A549 (cell line): ENCODE results near the gene LILRB2. TPM values are rescaled to one million over a fixed set of nuclear protein-coding genes. Genes with fewer than 3 reads are reported as not detected.
A peak's percentile ranks its signal among the peaks of the same experiment; 100 is the strongest.

ENCODE experiments used
- ATAC-seq, 2 experiments: fragments of 200-7000 bp in 1 of 2; fragments of >200 bp in 1 of 2; cut with Nextera tagmentation in 1 of 2; cut with Tn5 transposase in 1 of 2; 3 replicates each; pipeline versions ENCODE4 v1.8.0 to v1.9.1; 2018 to 2020; ENCODE audit warnings: mild to moderate bottlenecking in 1 of 2, moderate library complexity in 1 of 2
- CTCF ChIA-PET: fragments of 300-600 bp; sonication (Branson Sonifier 250); formaldehyde crosslinking; extraction: SDS; loops from one replicate; lab custom pipeline; 2021; ENCODE audit warnings: antibody characterized with exemption, inconsistent platforms; lab: Yijun Ruan, JAX
- POLR2A ChIA-PET: fragments of 350-600 bp; formaldehyde crosslinking; extraction: SDS; loops from one replicate; lab custom pipeline; 2021; ENCODE audit warnings: antibody characterized with exemption, inconsistent platforms; lab: Yijun Ruan, JAX
- DNase-seq, 2 experiments: peaks; one replicate each; pipeline versions ENCODE4 v3.0.0 to v3.0.0-alpha.2; 2011 to 2016; ENCODE audit warnings: low read depth in 1 of 2, low spot score in 1 of 2
- FAIRE-seq: peaks from 2 replicates; lab custom pipeline; 2011; peaks lifted over from hg19 to GRCh38; lab: Jason Lieb, UNC
- H3K27ac ChIP-seq, 2 experiments: fragments of >200 bp; sonication (Bioruptor Twin); formaldehyde crosslinking; 3 replicates each; pipeline ENCODE4 v1.5.1; 2016 to 2017
- H3K4me1 ChIP-seq: fragments of >200 bp; sonication (Bioruptor Twin); formaldehyde crosslinking; 3 replicates; pipeline ENCODE4 v1.6.1; 2016
- H3K4me2 ChIP-seq: fragments of >200 bp; sonication (Bioruptor Twin); formaldehyde crosslinking; 3 replicates; pipeline ENCODE4 v1.6.1; 2016
- H3K4me3 ChIP-seq: fragments of >200 bp; sonication (Bioruptor Twin); formaldehyde crosslinking; 3 replicates; pipeline ENCODE4 v1.5.1; 2016
- H3K9me3 ChIP-seq: fragments of >200 bp; sonication (Bioruptor Twin); formaldehyde crosslinking; 3 replicates; pipeline ENCODE4 v1.6.1; 2016
- BHLHE40 ChIP-seq: IDR thresholded peaks from 2 replicates; pipeline ENCODE4 v1.6.1; 2012; ENCODE audit warnings: low read depth, low read length, inconsistent platforms
- CBX2 ChIP-seq: fragments of 200-600 bp; sonication (generic); IDR thresholded peaks from 2 replicates; pipeline ENCODE4 v1.6.1; 2016; ENCODE audit warnings: low read depth, mild to moderate bottlenecking, borderline replicate concordance
- CHD2 ChIP-seq: fragments of 150-350 bp; IDR thresholded peaks from 2 replicates; pipeline ENCODE4 v1.6.1; 2014; ENCODE audit warnings: low read length; ENCODE audit not compliant: partially characterized antibody
- CHD4 ChIP-seq: fragments of 200-600 bp; sonication (generic); IDR thresholded peaks from 2 replicates; pipeline ENCODE4 v1.6.1; 2016; ENCODE audit warnings: antibody characterized with exemption, mild to moderate bottlenecking, borderline replicate concordance
- EHF ChIP-seq: fragments of 250-450 bp; sonication (Bioruptor Pico); IDR thresholded peaks from 2 replicates; pipeline ENCODE4 v1.5.0; 2020; ENCODE audit warnings: mild to moderate bottlenecking
- ELK1 ChIP-seq: fragments of 150-350 bp; IDR thresholded peaks from 2 replicates; pipeline ENCODE4 v1.6.1; 2014; ENCODE audit warnings: low read depth, mild to moderate bottlenecking, low read length
- FOSB ChIP-seq: fragments of 250-450 bp; sonication (Bioruptor Pico); IDR thresholded peaks from 2 replicates; pipeline ENCODE4 v1.5.0; 2020; ENCODE audit warnings: mild to moderate bottlenecking, moderate library complexity
- GATA3 ChIP-seq: IDR thresholded peaks from 2 replicates; pipeline ENCODE4 v1.6.1; 2012; ENCODE audit warnings: borderline replicate concordance
- HOXB5 ChIP-seq: fragments of 250-450 bp; sonication (Bioruptor Pico); IDR thresholded peaks from 2 replicates; pipeline ENCODE4 v1.5.0; 2020; ENCODE audit warnings: mild to moderate bottlenecking, moderate library complexity
- MAX ChIP-seq: IDR thresholded peaks from 2 replicates; pipeline ENCODE4 v1.6.1; 2012
- NFE2L2 ChIP-seq: fragments of 150-350 bp; conservative IDR thresholded peaks from 2 replicates; pipeline ENCODE4 v1.6.1; 2014; ENCODE audit warnings: low read length
- NPAS2 ChIP-seq: fragments of 250-450 bp; sonication (Bioruptor Pico); IDR thresholded peaks from 2 replicates; pipeline ENCODE4 v1.8.0; 2022; ENCODE audit warnings: mild to moderate bottlenecking, moderate library complexity, borderline replicate concordance
- NR3C1 ChIP-seq: fragments of >200 bp; sonication (Bioruptor Twin); formaldehyde crosslinking; IDR thresholded peaks from 3 replicates; pipeline ENCODE4 v1.6.1; 2017
- POLR2AphosphoS2 ChIP-seq: conservative IDR thresholded peaks from 2 replicates; pipeline ENCODE4 v1.6.1; 2012; ENCODE audit warnings: low read length, improper control_type of control experiment, inconsistent platforms
- REST ChIP-seq: fragments of 200-600 bp; sonication (generic); IDR thresholded peaks from 2 replicates; pipeline ENCODE4 v1.6.1; 2016; ENCODE audit warnings: antibody characterized with exemption, mild to moderate bottlenecking, moderate library complexity
- RFX5 ChIP-seq: fragments of 450-650 bp; IDR thresholded peaks from 2 replicates; pipeline ENCODE4 v1.7.1; 2014; ENCODE audit warnings: antibody characterized with exemption, mild to moderate bottlenecking, moderate library complexity
- TP53 ChIP-seq: fragments of 250-450 bp; sonication (Bioruptor Pico); IDR thresholded peaks from 2 replicates; pipeline ENCODE4 v1.5.0; 2021; ENCODE audit warnings: mild to moderate bottlenecking, moderate library complexity
- ZFP36 ChIP-seq: fragments of 450-650 bp; IDR thresholded peaks from 2 replicates; pipeline ENCODE4 v1.6.1; 2014; ENCODE audit warnings: borderline replicate concordance; ENCODE audit not compliant: partially characterized antibody
- ZNF302 ChIP-seq: fragments of 250-450 bp; sonication (Bioruptor Pico); IDR thresholded peaks from 2 replicates; pipeline ENCODE4 v1.9.0; 2021; ENCODE audit warnings: inconsistent platforms, mild to moderate bottlenecking, moderate library complexity
- WGBS: methylation state at CpG from one replicate; pipeline ENCODE4 v1.1.6; 2017; ENCODE audit errors: missing lambda C conversion rate; 5-methylcytosine and 5-hydroxymethylcytosine counted together
- polyA plus RNA-seq, 4 experiments: library from polyadenylated mRNA; depleted of rRNA in 3 of 4; stranded (reverse); fragments of >200 nt; fragmentation: RNase III in 1 of 4; extraction: RNeasy Plus Mini Kit Qiagen cat#74134 plus additional on column Dnase treatment in 1 of 4; gene quantifications; 2 replicates in 3 of 4; 3 replicates in 1 of 4; pipeline ENCODE4 v1.2.3, GENCODE V29; 2011 to 2017

Gene LILRB2
- polyA plus RNA-seq, 2 of the 4 experiments (the other 2 are of a cell fraction), result not detected

GRCh38 chr19:54257116-54257480 lies 23.8 kb downstream of the LILRB2 start, which contains the start of gene LILRB5 (continued):
- no peak for TF ChIP-seq CBX2
- TF ChIP-seq NR3C1, result no peak
- no peak for TF ChIP-seq FOSB (CRISPR knock-in tag)
- no peak for TF ChIP-seq ZFP36
- TF ChIP-seq NPAS2 (CRISPR knock-in tag), result no peak
- no peak for TF ChIP-seq ELK1
- TF ChIP-seq NFE2L2, result no peak

GRCh38 chr19:54256250-54257115 lies 24.4 kb downstream of the LILRB2 start:
- TF ChIP-seq MAX, result no peak
- no peak for TF ChIP-seq NFE2L2
- no peak for TF ChIP-seq GATA3
- TF ChIP-seq BHLHE40, result no peak
- no peaks in the 10 kb centered on the region for H3K9me3 ChIP-seq
- FAIRE-seq, result no peak
- 22% methylated on average over 19 of the region's 19 CpGs for WGBS
- no peak for DNase-seq
- H3K4me3 ChIP-seq, result no peak overlapping the region
- ATAC-seq, result peak; percentile 9 to 35; a peak in 3 of 6 replicates
- CTCF ChIA-PET, result interaction anchor here (1.0 to 1.8 kb wide), 2 partner anchors 10 kb away, joined by 4 to 22 read pairs; no protein-coding TSS in a partner anchor
- H3K4me1 ChIP-seq, result no peaks in the 10 kb centered on the region
- H3K27ac ChIP-seq, result no peak overlapping the region
- POLR2A ChIA-PET, result no interaction called here
- no peak overlapping the region for H3K4me2 ChIP-seq

GRCh38 chr19:54255105-54255775 lies 25.7 kb downstream of the LILRB2 start:
- Histone ChIP-seq H3K9me3 (no peaks in the 10 kb centered on the region), H3K4me3 (no peak overlapping the region), H3K4me2 (no peak overlapping the region), H3K4me1 (no peaks in the 10 kb centered on the region), H3K27ac (no peak overlapping the region)
- ChIA-PET POLR2A (no interaction called here), CTCF (interaction anchor here (0.7 to 1.0 kb wide), 2 partner anchors 11 to 659 kb away, joined by 3 to 4 read pairs; no protein-coding TSS in a partner anchor)
- no peak for DNase-seq
- ATAC-seq, result no peak
- FAIRE-seq, result no peak
- TF ChIP-seq RFX5, result no peak
- no peak for TF ChIP-seq EHF
- TF ChIP-seq CBX2, result no peak
- TF ChIP-seq POLR2AphosphoS2, result no peak
- TF ChIP-seq REST, result no peak
- TF ChIP-seq NPAS2 (CRISPR knock-in tag), result no peak
- TF ChIP-seq MAX, result no peak
- TF ChIP-seq CHD2, result no peak
- TF ChIP-seq ZNF302, result no peak
- TF ChIP-seq TP53 (CRISPR knock-in tag), result no peak
- no peak for TF ChIP-seq BHLHE40
- TF ChIP-seq HOXB5 (CRISPR knock-in tag), result no peak
- no peak for TF ChIP-seq CHD4
- 18% methylated on average over 16 of the region's 26 CpGs for WGBS
